H9 (cell line): ENCODE measurements around the gene ZNRF3. TPM values are rescaled to one million over a fixed set of nuclear protein-coding genes. Genes with fewer than 3 reads are reported as not detected.

Experiments used
- DNase-seq: peaks from one replicate; pipeline ENCODE4 v3.0.0-alpha.2; 2017
- H2AFZ ChIP-seq: one replicate; pipeline ENCODE4 v1.6.1; 2013; ENCODE audit warnings: mild to moderate bottlenecking, low read length, control low read depth, moderate library complexity
- H2AK5ac ChIP-seq: 2 replicates; pipeline ENCODE4 v1.6.1; 2013; ENCODE audit warnings: low read length, control low read depth, mixed read lengths; ENCODE audit not compliant: insufficient read length
- H2BK120ac ChIP-seq: one replicate; pipeline ENCODE4 v1.6.1; 2013; ENCODE audit warnings: low read depth, mild to moderate bottlenecking, low read length, control low read depth, inconsistent platforms; ENCODE audit not compliant: poor library complexity, severe bottlenecking
- H2BK12ac ChIP-seq: 2 replicates; pipeline ENCODE4 v1.6.1; 2013; ENCODE audit warnings: low read length, control low read depth, mixed read lengths, low read depth; ENCODE audit not compliant: insufficient read length
- H2BK15ac ChIP-seq: 2 replicates; pipeline ENCODE4 v1.6.1; 2013; ENCODE audit warnings: low read depth, low read length, control low read depth
- H2BK20ac ChIP-seq: one replicate; pipeline ENCODE4 v1.6.1; 2013; ENCODE audit warnings: low read depth, mild to moderate bottlenecking, low read length, control low read depth, inconsistent platforms; ENCODE audit not compliant: poor library complexity, severe bottlenecking
- H2BK5ac ChIP-seq: 2 replicates; pipeline ENCODE4 v1.6.1; 2013; ENCODE audit warnings: low read length, control low read depth, mixed read lengths; ENCODE audit not compliant: insufficient read length
- H3K14ac ChIP-seq: 2 replicates; pipeline ENCODE4 v1.6.1; 2013; ENCODE audit warnings: low read length, control low read depth; ENCODE audit not compliant: insufficient read depth
- H3K18ac ChIP-seq: 2 replicates; pipeline ENCODE4 v1.6.1; 2013; ENCODE audit warnings: low read depth, mild to moderate bottlenecking, mixed read lengths, low read length, control low read depth; ENCODE audit not compliant: insufficient read length
- H3K23ac ChIP-seq: 2 replicates; pipeline ENCODE4 v1.6.1; 2013; ENCODE audit warnings: low read length, control low read depth, mixed read lengths, low read depth; ENCODE audit not compliant: insufficient read length
- H3K23me2 ChIP-seq: 2 replicates; pipeline ENCODE4 v1.6.1; 2013; ENCODE audit warnings: low read depth, mild to moderate bottlenecking, mixed read lengths, low read length, control low read depth; ENCODE audit not compliant: insufficient read length, poor library complexity, severe bottlenecking
- H3K27ac ChIP-seq: 2 replicates; pipeline ENCODE4 v1.5.1; 2013; ENCODE audit warnings: low read length, control low read depth, mixed read lengths, low read depth; ENCODE audit not compliant: insufficient read length
- H3K27me3 ChIP-seq: 2 replicates; pipeline ENCODE4 v1.6.1; 2013; ENCODE audit warnings: low read length, control low read depth, inconsistent platforms; ENCODE audit not compliant: insufficient read depth
- H3K4ac ChIP-seq: 2 replicates; pipeline ENCODE4 v1.6.1; 2013; ENCODE audit warnings: low read depth, mild to moderate bottlenecking, control low read depth, inconsistent platforms, low read length, moderate library complexity
- H3K4me1 ChIP-seq: 2 replicates; pipeline ENCODE4 v1.6.1; 2013; ENCODE audit warnings: low read length, control low read depth, inconsistent platforms; ENCODE audit not compliant: insufficient read depth
- H3K4me2 ChIP-seq: 2 replicates; pipeline ENCODE4 v1.6.1; 2013; ENCODE audit warnings: low read length, control low read depth, mixed read lengths; ENCODE audit not compliant: insufficient read length, insufficient read depth
- H3K56ac ChIP-seq: 2 replicates; pipeline ENCODE4 v1.6.1; 2013; ENCODE audit warnings: low read depth, mild to moderate bottlenecking, mixed read lengths, low read length, control low read depth; ENCODE audit not compliant: insufficient read length
- H3K79me1 ChIP-seq: 2 replicates; pipeline ENCODE4 v1.6.1; 2013; ENCODE audit warnings: low read depth, mild to moderate bottlenecking, moderate library complexity, low read length, control low read depth, inconsistent platforms; ENCODE audit not compliant: insufficient read depth, poor library complexity, severe bottlenecking
- H3K79me2 ChIP-seq: 2 replicates; pipeline ENCODE4 v1.6.1; 2013; ENCODE audit warnings: low read length, control low read depth, inconsistent platforms; ENCODE audit not compliant: insufficient read depth
- H3K9ac ChIP-seq: 2 replicates; pipeline ENCODE4 v1.6.1; 2013; ENCODE audit warnings: low read length, control low read depth, mixed read lengths; ENCODE audit not compliant: insufficient read length; ENCODE audit errors: extremely low read depth
- H3K9me3 ChIP-seq: one replicate; pipeline ENCODE4 v1.6.1; 2013; ENCODE audit warnings: low read depth, low read length, inconsistent platforms; ENCODE audit not compliant: control insufficient read depth
- H3T11ph ChIP-seq: one replicate; pipeline ENCODE4 v1.6.1; 2013; ENCODE audit warnings: mild to moderate bottlenecking, low read length, control low read depth, inconsistent platforms
- H4K20me1 ChIP-seq: one replicate; pipeline ENCODE4 v1.6.1; 2013; ENCODE audit not compliant: control insufficient read depth, insufficient read length, insufficient read depth
- H4K5ac ChIP-seq: 2 replicates; pipeline ENCODE4 v1.6.1; 2013; ENCODE audit warnings: low read depth, mild to moderate bottlenecking, mixed read lengths, low read length, control low read depth; ENCODE audit not compliant: insufficient read length
- H4K8ac ChIP-seq: replicated peaks from 2 replicates; pipeline ENCODE4 v1.6.1; 2013; ENCODE audit warnings: low read length, control low read depth, mixed read lengths, low read depth; ENCODE audit not compliant: insufficient read length
- H4K91ac ChIP-seq: 2 replicates; pipeline ENCODE4 v1.6.1; 2013; ENCODE audit warnings: low read depth, mild to moderate bottlenecking, moderate library complexity, mixed read lengths, low read length, control low read depth; ENCODE audit not compliant: insufficient read length
- H3K27ac Mint-ChIP-seq, 3 experiments: 2 replicates in 2 of 3; 3 replicates in 1 of 3; pipeline ENCODE4 v1.8.0; 2020 to 2021; ENCODE audit warnings: mixed read lengths in 3 of 3, mild to moderate bottlenecking in 1 of 3, moderate library complexity in 1 of 3
- H3K27me3 Mint-ChIP-seq: 2 replicates; pipeline ENCODE4 v1.8.0; 2021; ENCODE audit warnings: low read depth, mild to moderate bottlenecking, moderate library complexity, mixed read lengths
- H3K36me3 Mint-ChIP-seq, 3 experiments: 2 replicates in 2 of 3; 3 replicates in 1 of 3; pipeline ENCODE4 v1.8.0; 2020 to 2021; ENCODE audit warnings: low read depth in 3 of 3, mixed read lengths in 3 of 3; ENCODE audit not compliant: insufficient read depth in 1 of 3
- H3K4me1 Mint-ChIP-seq, 2 experiments: 2 replicates each; pipeline ENCODE4 v1.8.0; 2020; ENCODE audit warnings: mixed read lengths in 2 of 2
- H3K4me3 Mint-ChIP-seq, 2 experiments: 2 replicates in 1 of 2; 3 replicates in 1 of 2; pipeline ENCODE4 v1.8.0; 2020 to 2021; ENCODE audit warnings: mild to moderate bottlenecking in 2 of 2, mixed read lengths in 2 of 2, moderate library complexity in 1 of 2
- H3K9me3 Mint-ChIP-seq, 2 experiments: 2 replicates in 1 of 2; 3 replicates in 1 of 2; pipeline ENCODE4 v1.8.0; 2020; ENCODE audit warnings: mild to moderate bottlenecking in 2 of 2, mixed read lengths in 2 of 2, moderate library complexity in 1 of 2
- WGBS: extraction: QIAGEN DNeasy Blood & Tissue Kit; methylation state at CpG from one replicate; pipeline ENCODE4 v1.1.7; 2013; ENCODE audit warnings: missing lambda C conversion rate, low lambda C conversion rate, mixed read lengths; ENCODE audit not compliant: insufficient read length; ENCODE audit errors: extremely low coverage; 5-methylcytosine and 5-hydroxymethylcytosine counted together
- total RNA-seq: library from RNA; stranded (reverse); gene quantifications from 2 replicates; pipeline ENCODE4 v1.2.1, GENCODE V29; 2021
- TF ChIP-seq, protein P1 (sequence below): fragments of 200-600 bp; sonication (generic); conservative IDR thresholded peaks from 3 replicates; pipeline ENCODE4 v1.8.0; 2021; ENCODE audit warnings: antibody characterized with exemption, mild to moderate bottlenecking

Gene ZNRF3
- total RNA-seq, 1 experiment from 2014 or later: 20.6 TPM

GRCh38 chr22:29078869-29079207, 195.5 kb downstream of the ZNRF3 start:
- H2AFZ ChIP-seq: no peak overlapping the region
- H2BK20ac ChIP-seq: no peak overlapping the region
- TF ChIP-seq, protein P1, sequence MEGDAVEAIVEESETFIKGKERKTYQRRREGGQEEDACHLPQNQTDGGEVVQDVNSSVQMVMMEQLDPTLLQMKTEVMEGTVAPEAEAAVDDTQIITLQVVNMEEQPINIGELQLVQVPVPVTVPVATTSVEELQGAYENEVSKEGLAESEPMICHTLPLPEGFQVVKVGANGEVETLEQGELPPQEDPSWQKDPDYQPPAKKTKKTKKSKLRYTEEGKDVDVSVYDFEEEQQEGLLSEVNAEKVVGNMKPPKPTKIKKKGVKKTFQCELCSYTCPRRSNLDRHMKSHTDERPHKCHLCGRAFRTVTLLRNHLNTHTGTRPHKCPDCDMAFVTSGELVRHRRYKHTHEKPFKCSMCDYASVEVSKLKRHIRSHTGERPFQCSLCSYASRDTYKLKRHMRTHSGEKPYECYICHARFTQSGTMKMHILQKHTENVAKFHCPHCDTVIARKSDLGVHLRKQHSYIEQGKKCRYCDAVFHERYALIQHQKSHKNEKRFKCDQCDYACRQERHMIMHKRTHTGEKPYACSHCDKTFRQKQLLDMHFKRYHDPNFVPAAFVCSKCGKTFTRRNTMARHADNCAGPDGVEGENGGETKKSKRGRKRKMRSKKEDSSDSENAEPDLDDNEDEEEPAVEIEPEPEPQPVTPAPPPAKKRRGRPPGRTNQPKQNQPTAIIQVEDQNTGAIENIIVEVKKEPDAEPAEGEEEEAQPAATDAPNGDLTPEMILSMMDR: no peak
- no peak overlapping the region for H4K8ac ChIP-seq
- H3K27ac ChIP-seq: no peak overlapping the region
- Mint-ChIP-seq H3K4me1 (peaks cover 27 to 30% of the 10 kb centered on the region in 2 experiments), H3K27me3 (peaks cover 24% of the 10 kb centered on the region), H3K36me3 (no peaks in the 10 kb centered on the region), H3K9me3 (no peaks in the 10 kb centered on the region), H3K27ac (no peak overlapping the region), H3K4me3 (no peak overlapping the region)
- H3K14ac ChIP-seq: no peak overlapping the region
- no peak overlapping the region for H2BK5ac ChIP-seq
- no peak overlapping the region for H3T11ph ChIP-seq
- no peak for DNase-seq
- H3K27me3 ChIP-seq: no peaks in the 10 kb centered on the region; the same call in 1 of the 2 replicates
- no peaks in the 10 kb centered on the region for H3K9me3 ChIP-seq
- no peaks in the 10 kb centered on the region for H3K79me2 ChIP-seq
- no peak overlapping the region for H4K91ac ChIP-seq
- no peak overlapping the region for H3K56ac ChIP-seq
- no CpG with 5 or more reads among the region's 6 CpGs for WGBS
- no peak overlapping the region for H2AK5ac ChIP-seq
- H2BK12ac ChIP-seq: no peak overlapping the region
- H3K23me2 ChIP-seq: peaks cover 5% of the 10 kb centered on the region
- no peak overlapping the region for H3K23ac ChIP-seq
- no peak overlapping the region for H3K4ac ChIP-seq
- H3K4me1 ChIP-seq: peaks cover 3% of the 10 kb centered on the region
- no peak overlapping the region for H2BK120ac ChIP-seq
- no peaks in the 10 kb centered on the region for H3K79me1 ChIP-seq
- H2BK15ac ChIP-seq: no peak overlapping the region
- no peak overlapping the region for H3K4me2 ChIP-seq
- H4K5ac ChIP-seq: no peak overlapping the region
- no peaks in the 10 kb centered on the region for H4K20me1 ChIP-seq
- H3K18ac ChIP-seq: no peak overlapping the region
- no peak overlapping the region for H3K9ac ChIP-seq
